Loucy (cell line): ENCODE measurements around the gene PMF1.

Source experiments
- EZH2phosphoT487 ChIP-seq: fragments of 200-600 bp; IDR thresholded peaks from 2 replicates; pipeline ENCODE4 v1.6.1; 2018; ENCODE audit warnings: antibody characterized with exemption, mild to moderate bottlenecking, moderate library complexity, borderline replicate concordance
- TF ChIP-seq, protein P1 (sequence below): fragments of 200-600 bp; sonication (generic); conservative IDR thresholded peaks from 2 replicates; pipeline ENCODE4 v1.5.1; 2014; ENCODE audit warnings: mild to moderate bottlenecking, antibody characterized with exemption, low read length

GRCh38 chr1:156198831-156199349 lies 13.9 kb upstream of the PMF1 start:
- TF ChIP-seq, protein P1, sequence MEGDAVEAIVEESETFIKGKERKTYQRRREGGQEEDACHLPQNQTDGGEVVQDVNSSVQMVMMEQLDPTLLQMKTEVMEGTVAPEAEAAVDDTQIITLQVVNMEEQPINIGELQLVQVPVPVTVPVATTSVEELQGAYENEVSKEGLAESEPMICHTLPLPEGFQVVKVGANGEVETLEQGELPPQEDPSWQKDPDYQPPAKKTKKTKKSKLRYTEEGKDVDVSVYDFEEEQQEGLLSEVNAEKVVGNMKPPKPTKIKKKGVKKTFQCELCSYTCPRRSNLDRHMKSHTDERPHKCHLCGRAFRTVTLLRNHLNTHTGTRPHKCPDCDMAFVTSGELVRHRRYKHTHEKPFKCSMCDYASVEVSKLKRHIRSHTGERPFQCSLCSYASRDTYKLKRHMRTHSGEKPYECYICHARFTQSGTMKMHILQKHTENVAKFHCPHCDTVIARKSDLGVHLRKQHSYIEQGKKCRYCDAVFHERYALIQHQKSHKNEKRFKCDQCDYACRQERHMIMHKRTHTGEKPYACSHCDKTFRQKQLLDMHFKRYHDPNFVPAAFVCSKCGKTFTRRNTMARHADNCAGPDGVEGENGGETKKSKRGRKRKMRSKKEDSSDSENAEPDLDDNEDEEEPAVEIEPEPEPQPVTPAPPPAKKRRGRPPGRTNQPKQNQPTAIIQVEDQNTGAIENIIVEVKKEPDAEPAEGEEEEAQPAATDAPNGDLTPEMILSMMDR: no peak
- TF ChIP-seq EZH2phosphoT487: no peak
